Endothelial cell of umbilical vein (primary cell): Measurements from ENCODE around the gene RMND5A. TPM values are rescaled to one million over a fixed set of nuclear protein-coding genes. Genes with fewer than 3 reads are reported as not detected.

Source experiments
- BruUV-seq: library from RNA; stranded (reverse); fragments of 400-500 nt; replicated peaks from 2 replicates; lab custom pipeline; 2021; lab: Mats Ljungman, UMichigan
- CTCF ChIA-PET: fragments of 300-600, 350-600 bp; sonication (Branson Sonifier 250); formaldehyde crosslinking; loops from one replicate; lab custom pipeline; 2021; ENCODE audit warnings: antibody characterized with exemption, inconsistent platforms; lab: Charles Lee
- POLR2A ChIA-PET: fragments of 300-600, 350-600 bp; sonication (Branson Sonifier 250); formaldehyde crosslinking; loops from one replicate; lab custom pipeline; 2021; ENCODE audit warnings: antibody characterized with exemption, inconsistent platforms; lab: Charles Lee
- DNase-seq: peaks from one replicate; pipeline ENCODE4 v3.0.0-alpha.2; 2011; ENCODE audit warnings: low read depth, low spot score
- FAIRE-seq: peaks from 2 replicates; lab custom pipeline; 2011; peaks lifted over from hg19 to GRCh38; lab: Jason Lieb, UNC
- H2AFZ ChIP-seq: 2 replicates; pipeline ENCODE4 v1.6.0; 2012; ENCODE audit warnings: low read depth, low read length, control low read depth, inconsistent platforms
- H3K27ac ChIP-seq: 2 replicates; pipeline ENCODE4 v1.5.1; 2011; ENCODE audit warnings: low read depth, mild to moderate bottlenecking, control low read depth, low read length, moderate library complexity; ENCODE audit not compliant: insufficient read depth
- H3K27me3 ChIP-seq, 2 experiments: 2 replicates each; pipeline versions ENCODE4 v1.6.0 to v1.6.1; 2011; ENCODE audit warnings: low read length in 2 of 2, mixed read lengths in 1 of 2; ENCODE audit not compliant: control insufficient read depth in 2 of 2, insufficient read depth in 2 of 2
- H3K36me3 ChIP-seq, 2 experiments: 2 replicates in 1 of 2; 3 replicates in 1 of 2; pipeline ENCODE4 v1.5.1; 2011; ENCODE audit warnings: low read length in 2 of 2, mild to moderate bottlenecking in 1 of 2, moderate library complexity in 1 of 2; ENCODE audit not compliant: control insufficient read depth in 2 of 2, insufficient read depth in 2 of 2; ENCODE audit errors: extremely low read depth in 1 of 2
- H3K4me1 ChIP-seq: 3 replicates; pipeline ENCODE4 v1.5.1; 2011; ENCODE audit warnings: mild to moderate bottlenecking, low read length; ENCODE audit not compliant: control insufficient read depth, insufficient read depth; ENCODE audit errors: extremely low read depth
- H3K4me2 ChIP-seq: 2 replicates; pipeline ENCODE4 v1.6.1; 2011; ENCODE audit warnings: low read length, control low read depth, mixed read lengths; ENCODE audit not compliant: insufficient read depth
- H3K4me3 ChIP-seq, 3 experiments: fragments of 200-600 bp in 1 of 3; sonication (generic), shearing (Covaris generic) in 1 of 3; replicated peaks in 1 of 3; 2 replicates each; pipeline ENCODE4 v1.5.1; 2011 to 2016; ENCODE audit warnings: control low read depth in 3 of 3, low read length in 3 of 3, mild to moderate bottlenecking in 2 of 3, inconsistent platforms in 1 of 3, low read depth in 1 of 3, moderate library complexity in 1 of 3; ENCODE audit not compliant: insufficient read depth in 1 of 3
- H3K79me2 ChIP-seq: 2 replicates; pipeline ENCODE4 v1.6.0; 2012; ENCODE audit warnings: low read length, inconsistent platforms; ENCODE audit not compliant: control insufficient read depth, insufficient read depth
- H3K9ac ChIP-seq: replicated peaks from 2 replicates; pipeline ENCODE3; 2011; ENCODE audit warnings: low read length, control low read depth; ENCODE audit not compliant: insufficient read depth; ENCODE audit errors: extremely low read depth
- H3K9me1 ChIP-seq: replicated peaks from 3 replicates; pipeline ENCODE4 v1.6.0; 2011; ENCODE audit warnings: mild to moderate bottlenecking, low read length; ENCODE audit not compliant: control insufficient read depth, insufficient read depth; ENCODE audit errors: extremely low read depth
- H3K9me3 ChIP-seq: replicated peaks from 2 replicates; pipeline ENCODE4 v1.5.1; 2012; ENCODE audit warnings: low read length, inconsistent platforms; ENCODE audit not compliant: control insufficient read depth, insufficient read depth
- H4K20me1 ChIP-seq: replicated peaks from 2 replicates; pipeline ENCODE3; 2011; ENCODE audit warnings: mild to moderate bottlenecking, low read length; ENCODE audit not compliant: control insufficient read depth, insufficient read depth; ENCODE audit errors: extremely low read depth
- CTCF ChIP-seq, 2 donors: IDR thresholded peaks; 1 replicate in 1 of 2; 2 replicates in 1 of 2; pipeline ENCODE4 v1.5.1; 2011; ENCODE audit warnings: low read length in 2 of 2, mild to moderate bottlenecking in 2 of 2, moderate library complexity in 2 of 2, control low read depth in 1 of 2, inconsistent platforms in 1 of 2, low read depth in 1 of 2; ENCODE audit not compliant: insufficient read depth in 1 of 2; ENCODE audit errors: extremely low read depth in 1 of 2
- EZH2 ChIP-seq: IDR thresholded peaks from 2 replicates; pipeline ENCODE4 v1.6.1; 2012; ENCODE audit warnings: borderline replicate concordance, low read depth, mild to moderate bottlenecking, moderate library complexity, low read length, inconsistent platforms; ENCODE audit not compliant: severe bottlenecking
- GATA2 ChIP-seq: IDR thresholded peaks from 2 replicates; pipeline ENCODE4 v1.7.0; 2011; ENCODE audit warnings: low read depth, mild to moderate bottlenecking, moderate library complexity, mixed read lengths, low read length; ENCODE audit not compliant: insufficient read length, insufficient read depth
- JUN ChIP-seq: IDR thresholded peaks from 2 replicates; pipeline ENCODE4 v1.6.1; 2011; ENCODE audit warnings: borderline replicate concordance, low read depth; ENCODE audit not compliant: insufficient read length, insufficient read depth
- MYC ChIP-seq: IDR thresholded peaks from one replicate; pipeline ENCODE4 v1.6.1; 2011; ENCODE audit warnings: mild to moderate bottlenecking, low read depth, low read length
- POLR2A ChIP-seq: IDR thresholded peaks from 2 replicates; pipeline ENCODE4 v1.6.1; 2012; ENCODE audit warnings: low read depth, mild to moderate bottlenecking, control low read depth, low read length
- dilution Hi-C: fragments of 300-500 bp; cut with MboI; formaldehyde crosslinking; loops from one replicate; pipeline ENCODE4 v1.15.0; 2019; ENCODE audit warnings: low sequenced_read_pairs; ENCODE audit not compliant: extremely low pct_ligation_motif_present
- intact Hi-C: fragments of 100-400 bp; cut with micrococcal nuclease; formaldehyde crosslinking; loops from one replicate; pipeline ENCODE4 v1.10.0; 2022
- polyA plus RNA-seq, 4 experiments: library from polyadenylated mRNA; depleted of rRNA in 3 of 4; stranded (reverse) in 3 of 4; unstranded in 1 of 4; fragments of >200 nt; gene quantifications; 2 replicates each; pipeline versions ENCODE4 v1.2.1 to v1.2.3, GENCODE V29; 2011 to 2012; ENCODE audit warnings: missing spikeins in 1 of 4
- total RNA-seq: library from RNA; stranded (reverse); gene quantifications from 2 replicates; pipeline ENCODE4 v1.2.3, GENCODE V29; 2021

Gene RMND5A
- total and polyA plus RNA-seq, 2 donors (not counting 3 experiments of a cell fraction or from before 2014, with no cell fraction given), result 10.8 to 21.5 TPM

GRCh38 chr2:86697551-86698104 is 22.5 kb upstream of the RMND5A start:
- ChIA-PET POLR2A (no interaction called here), CTCF (no interaction called here)
- TF ChIP-seq CTCF (IDR thresholded peaks at IDR 0.05; ENCODE audit: extremely low read depth in 1 of 2, insufficient read depth in 1 of 2, low read depth in 1 of 2, low read length in 2 of 2) (no peak), MYC (no peak), EZH2 (no peak), POLR2A (no peak), GATA2 (no peak), JUN (no peak)
- Histone ChIP-seq H3K4me1 (no peaks in the 10 kb centered on the region), H4K20me1 (no peaks in the 10 kb centered on the region), H3K9me3 (peaks cover 2% of the 10 kb centered on the region), H3K79me2 (no peaks in the 10 kb centered on the region), H3K36me3 (no peaks in the 10 kb centered on the region), H2AFZ (no peak overlapping the region), H3K9ac (no peak overlapping the region), H3K9me1 (no peaks in the 10 kb centered on the region), H3K4me2 (no peak overlapping the region), H3K27ac (no peak overlapping the region), H3K27me3 (no peaks in the 10 kb centered on the region), H3K4me3 (no peak overlapping the region)
- intact Hi-C loops (no loop called here), dilution Hi-C loops (no loop called here)
- no peak for DNase-seq
- FAIRE-seq, result no peak
- BruUV-seq, result no TSS peak
